Testis (tissue), 2 donors: ENCODE results near the gene PSMG4.

Experiments used
- POLR2A ChIP-seq: fragments of 450-650 bp; IDR thresholded peaks from one replicate; pipeline ENCODE4 v1.6.1; 2017; ENCODE audit warnings: antibody characterized with exemption, mild to moderate bottlenecking, moderate library complexity
- TF ChIP-seq, protein P1 (sequence below), 3 experiments: fragments of 450-650 bp in 2 of 3; fragments of 200-600 bp in 1 of 3; sonication (generic) in 1 of 3; IDR thresholded peaks; one replicate each; pipeline ENCODE4 v1.5.1; 2016 to 2019; ENCODE audit warnings: antibody characterized with exemption in 3 of 3, mild to moderate bottlenecking in 2 of 3, moderate library complexity in 1 of 3

DNA sequence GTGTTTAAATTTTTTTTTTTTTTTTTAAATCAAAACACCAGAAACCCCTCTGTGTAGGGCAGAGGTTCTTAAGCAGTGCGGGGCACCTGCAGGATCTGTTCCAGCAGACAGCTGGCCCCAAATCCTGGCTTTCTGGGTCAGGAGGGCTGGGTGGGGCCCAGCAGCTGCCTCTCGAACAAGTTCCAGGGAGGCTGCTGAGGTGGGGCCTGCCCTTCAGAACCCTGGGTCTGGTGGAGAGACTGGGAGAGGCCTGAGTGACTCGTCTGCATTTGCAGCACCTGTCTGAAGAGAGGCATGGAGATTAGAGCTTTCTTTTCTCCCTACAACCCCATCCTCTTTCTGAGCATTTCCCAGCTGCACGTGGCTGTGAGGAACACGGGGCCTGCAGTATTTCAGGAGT is 8.4 kb downstream of the PSMG4 start:
- TF ChIP-seq POLR2A: no peak
- TF ChIP-seq, protein P1, sequence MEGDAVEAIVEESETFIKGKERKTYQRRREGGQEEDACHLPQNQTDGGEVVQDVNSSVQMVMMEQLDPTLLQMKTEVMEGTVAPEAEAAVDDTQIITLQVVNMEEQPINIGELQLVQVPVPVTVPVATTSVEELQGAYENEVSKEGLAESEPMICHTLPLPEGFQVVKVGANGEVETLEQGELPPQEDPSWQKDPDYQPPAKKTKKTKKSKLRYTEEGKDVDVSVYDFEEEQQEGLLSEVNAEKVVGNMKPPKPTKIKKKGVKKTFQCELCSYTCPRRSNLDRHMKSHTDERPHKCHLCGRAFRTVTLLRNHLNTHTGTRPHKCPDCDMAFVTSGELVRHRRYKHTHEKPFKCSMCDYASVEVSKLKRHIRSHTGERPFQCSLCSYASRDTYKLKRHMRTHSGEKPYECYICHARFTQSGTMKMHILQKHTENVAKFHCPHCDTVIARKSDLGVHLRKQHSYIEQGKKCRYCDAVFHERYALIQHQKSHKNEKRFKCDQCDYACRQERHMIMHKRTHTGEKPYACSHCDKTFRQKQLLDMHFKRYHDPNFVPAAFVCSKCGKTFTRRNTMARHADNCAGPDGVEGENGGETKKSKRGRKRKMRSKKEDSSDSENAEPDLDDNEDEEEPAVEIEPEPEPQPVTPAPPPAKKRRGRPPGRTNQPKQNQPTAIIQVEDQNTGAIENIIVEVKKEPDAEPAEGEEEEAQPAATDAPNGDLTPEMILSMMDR (IDR thresholded peaks at IDR 0.05): no peak
